ENCODE measurements around the gene TREX2. TPM values are rescaled to one million over a fixed set of nuclear protein-coding genes. Genes with fewer than 3 reads are reported as not detected.

The TREX2 gene
- polyA plus RNA-seq (not detected in 2 replicates), polyA minus RNA-seq (1.5 TPM in 1 of 2 replicates, not detected in the other)

GRCh38 chrX:153445856-153446635 lies at the start of gene TREX2:
TREX2 (minus strand) TSS chrX:153446056; CDS start chrX:153445430, 626 bp downstream.
- Histone ChIP-seq H3K79me2 (replicated peaks; ENCODE audit: insufficient read depth, low read length) (no peaks in the 10 kb centered on the region), H3K4me2 (ENCODE audit: low read length) (no peak within 1 kb of the TSS), H3K27ac (ENCODE audit: low read length) (no peak within 1 kb of the TSS), H3K9me2 (ENCODE audit: insufficient read depth, low read length) (no peaks in the 10 kb centered on the region), H3K9me3 (ENCODE audit: low read length) (no peaks in the 10 kb centered on the region), H3K4me3 (ENCODE audit: low read length) (no peak within 1 kb of the TSS), H2AFZ (ENCODE audit: low read depth, low read length) (no peak within 1 kb of the TSS), H3K27me3 (ENCODE audit: insufficient read depth, low read depth, low read length) (no peaks in the 10 kb centered on the region), H4K20me1 (ENCODE audit: insufficient read depth) (no peaks in the 10 kb centered on the region), H3K36me3 (ENCODE audit: insufficient read depth, low read length) (no peaks in the 10 kb centered on the region), H3F3A (ENCODE audit: insufficient read depth, low read length, poor library complexity, severe bottlenecking) (no peaks in the 10 kb centered on the region), H3K9ac (ENCODE audit: low read length) (no peak within 1 kb of the TSS)
- TF ChIP-seq POLR2AphosphoS5 (IDR thresholded peaks at IDR 0.05) (no peak), EZH2 (IDR thresholded peaks at IDR 0.05; ENCODE audit: borderline replicate concordance, insufficient read depth, low read length, poor library complexity, severe bottlenecking) (no peak), RAD21 (conservative IDR thresholded peaks at IDR 0.05) (no peak), EP300 (conservative IDR thresholded peaks at IDR 0.05; ENCODE audit: poor library complexity, severe bottlenecking) (no peak), TAF1 (IDR thresholded peaks at IDR 0.05; ENCODE audit: low read depth) (no peak), SMC3 (conservative IDR thresholded peaks at IDR 0.05; ENCODE audit: poor library complexity) (no peak), MXI1 (conservative IDR thresholded peaks at IDR 0.05; ENCODE audit: poor library complexity, severe bottlenecking) (no peak)
- TF ChIP-seq, protein P1, sequence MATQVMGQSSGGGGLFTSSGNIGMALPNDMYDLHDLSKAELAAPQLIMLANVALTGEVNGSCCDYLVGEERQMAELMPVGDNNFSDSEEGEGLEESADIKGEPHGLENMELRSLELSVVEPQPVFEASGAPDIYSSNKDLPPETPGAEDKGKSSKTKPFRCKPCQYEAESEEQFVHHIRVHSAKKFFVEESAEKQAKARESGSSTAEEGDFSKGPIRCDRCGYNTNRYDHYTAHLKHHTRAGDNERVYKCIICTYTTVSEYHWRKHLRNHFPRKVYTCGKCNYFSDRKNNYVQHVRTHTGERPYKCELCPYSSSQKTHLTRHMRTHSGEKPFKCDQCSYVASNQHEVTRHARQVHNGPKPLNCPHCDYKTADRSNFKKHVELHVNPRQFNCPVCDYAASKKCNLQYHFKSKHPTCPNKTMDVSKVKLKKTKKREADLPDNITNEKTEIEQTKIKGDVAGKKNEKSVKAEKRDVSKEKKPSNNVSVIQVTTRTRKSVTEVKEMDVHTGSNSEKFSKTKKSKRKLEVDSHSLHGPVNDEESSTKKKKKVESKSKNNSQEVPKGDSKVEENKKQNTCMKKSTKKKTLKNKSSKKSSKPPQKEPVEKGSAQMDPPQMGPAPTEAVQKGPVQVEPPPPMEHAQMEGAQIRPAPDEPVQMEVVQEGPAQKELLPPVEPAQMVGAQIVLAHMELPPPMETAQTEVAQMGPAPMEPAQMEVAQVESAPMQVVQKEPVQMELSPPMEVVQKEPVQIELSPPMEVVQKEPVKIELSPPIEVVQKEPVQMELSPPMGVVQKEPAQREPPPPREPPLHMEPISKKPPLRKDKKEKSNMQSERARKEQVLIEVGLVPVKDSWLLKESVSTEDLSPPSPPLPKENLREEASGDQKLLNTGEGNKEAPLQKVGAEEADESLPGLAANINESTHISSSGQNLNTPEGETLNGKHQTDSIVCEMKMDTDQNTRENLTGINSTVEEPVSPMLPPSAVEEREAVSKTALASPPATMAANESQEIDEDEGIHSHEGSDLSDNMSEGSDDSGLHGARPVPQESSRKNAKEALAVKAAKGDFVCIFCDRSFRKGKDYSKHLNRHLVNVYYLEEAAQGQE (IDR thresholded peaks at IDR 0.05; ENCODE audit: borderline replicate concordance), result no peak
- TF ChIP-seq, protein P2, sequence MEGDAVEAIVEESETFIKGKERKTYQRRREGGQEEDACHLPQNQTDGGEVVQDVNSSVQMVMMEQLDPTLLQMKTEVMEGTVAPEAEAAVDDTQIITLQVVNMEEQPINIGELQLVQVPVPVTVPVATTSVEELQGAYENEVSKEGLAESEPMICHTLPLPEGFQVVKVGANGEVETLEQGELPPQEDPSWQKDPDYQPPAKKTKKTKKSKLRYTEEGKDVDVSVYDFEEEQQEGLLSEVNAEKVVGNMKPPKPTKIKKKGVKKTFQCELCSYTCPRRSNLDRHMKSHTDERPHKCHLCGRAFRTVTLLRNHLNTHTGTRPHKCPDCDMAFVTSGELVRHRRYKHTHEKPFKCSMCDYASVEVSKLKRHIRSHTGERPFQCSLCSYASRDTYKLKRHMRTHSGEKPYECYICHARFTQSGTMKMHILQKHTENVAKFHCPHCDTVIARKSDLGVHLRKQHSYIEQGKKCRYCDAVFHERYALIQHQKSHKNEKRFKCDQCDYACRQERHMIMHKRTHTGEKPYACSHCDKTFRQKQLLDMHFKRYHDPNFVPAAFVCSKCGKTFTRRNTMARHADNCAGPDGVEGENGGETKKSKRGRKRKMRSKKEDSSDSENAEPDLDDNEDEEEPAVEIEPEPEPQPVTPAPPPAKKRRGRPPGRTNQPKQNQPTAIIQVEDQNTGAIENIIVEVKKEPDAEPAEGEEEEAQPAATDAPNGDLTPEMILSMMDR (IDR thresholded peaks at IDR 0.05; ENCODE audit: poor library complexity, severe bottlenecking), result no peak

DNA sequence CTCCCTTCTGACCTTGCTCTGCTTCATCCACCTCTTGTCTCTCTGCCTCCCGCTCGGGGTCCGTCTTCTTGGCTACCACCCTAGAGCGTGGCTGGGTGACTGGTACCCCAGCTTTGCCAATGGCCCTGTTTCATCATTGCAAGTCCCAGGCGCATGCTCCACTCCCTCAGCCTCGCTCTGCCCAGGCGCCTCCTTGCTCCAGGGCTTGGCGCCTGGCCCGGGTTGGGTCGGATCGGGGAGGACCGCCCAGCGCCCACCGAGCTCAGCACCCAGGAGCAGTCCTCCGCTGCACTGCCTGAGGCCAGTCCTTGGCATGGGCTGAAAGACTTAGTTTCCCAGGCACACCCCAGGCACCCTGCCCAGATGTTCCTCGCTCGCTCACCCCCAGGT lies 49.5 kb upstream of the TREX2 start:
- Histone ChIP-seq H2AFZ (ENCODE audit: low read depth, low read length) (no peak overlapping the region), H3K9ac (ENCODE audit: low read length) (no peak overlapping the region), H3K9me2 (ENCODE audit: insufficient read depth, low read length) (no peaks in the 10 kb centered on the region), H3K79me2 (replicated peaks; ENCODE audit: insufficient read depth, low read length) (no peaks in the 10 kb centered on the region), H3K4me3 (ENCODE audit: low read length) (no peak overlapping the region), H3K9me3 (ENCODE audit: low read length) (no peaks in the 10 kb centered on the region), H3K36me3 (ENCODE audit: insufficient read depth, low read length) (no peaks in the 10 kb centered on the region), H3K27ac (ENCODE audit: low read length) (no peak overlapping the region), H3F3A (ENCODE audit: insufficient read depth, low read length, poor library complexity, severe bottlenecking) (no peaks in the 10 kb centered on the region), H4K20me1 (ENCODE audit: insufficient read depth) (no peaks in the 10 kb centered on the region), H3K27me3 (ENCODE audit: insufficient read depth, low read depth, low read length) (no peaks in the 10 kb centered on the region), H3K4me2 (ENCODE audit: low read length) (no peak overlapping the region)
- TF ChIP-seq POLR2AphosphoS5 (IDR thresholded peaks at IDR 0.05) (no peak), RAD21 (conservative IDR thresholded peaks at IDR 0.05) (no peak), MXI1 (conservative IDR thresholded peaks at IDR 0.05; ENCODE audit: poor library complexity, severe bottlenecking) (no peak), EZH2 (IDR thresholded peaks at IDR 0.05; ENCODE audit: borderline replicate concordance, insufficient read depth, low read length, poor library complexity, severe bottlenecking) (no peak), SMC3 (conservative IDR thresholded peaks at IDR 0.05; ENCODE audit: poor library complexity) (no peak), EP300 (conservative IDR thresholded peaks at IDR 0.05; ENCODE audit: poor library complexity, severe bottlenecking) (no peak)
- TF ChIP-seq, protein P1 (IDR thresholded peaks at IDR 0.05; ENCODE audit: borderline replicate concordance), result no peak
- TF ChIP-seq, protein P2 (IDR thresholded peaks at IDR 0.05; ENCODE audit: poor library complexity, severe bottlenecking), result no peak
